Measurements from ENCODE around the gene NPY4R2. TPM values are rescaled to one million over a fixed set of nuclear protein-coding genes. Genes with fewer than 3 reads are reported as not detected.

Gene NPY4R2
- total RNA-seq, 2 experiments from 2014 or later, result not detected

Other genes starting within 250 kb of the NPY4R2 start
- under 1 TPM; 0.14 to 0.19 TPM for gene SYT15B, start 155.1 kb upstream of the NPY4R2 start, total RNA-seq
- not detected for gene FAM25C, start 81.1 kb downstream of the NPY4R2 start, total RNA-seq

Measured in activated CD4-positive, alpha-beta memory T cell treated with anti-CD3 and anti-CD28 coated beads for 36 hours (primary cell).